ENCODE results near the gene CRCP.

The CRCP gene

DNA sequence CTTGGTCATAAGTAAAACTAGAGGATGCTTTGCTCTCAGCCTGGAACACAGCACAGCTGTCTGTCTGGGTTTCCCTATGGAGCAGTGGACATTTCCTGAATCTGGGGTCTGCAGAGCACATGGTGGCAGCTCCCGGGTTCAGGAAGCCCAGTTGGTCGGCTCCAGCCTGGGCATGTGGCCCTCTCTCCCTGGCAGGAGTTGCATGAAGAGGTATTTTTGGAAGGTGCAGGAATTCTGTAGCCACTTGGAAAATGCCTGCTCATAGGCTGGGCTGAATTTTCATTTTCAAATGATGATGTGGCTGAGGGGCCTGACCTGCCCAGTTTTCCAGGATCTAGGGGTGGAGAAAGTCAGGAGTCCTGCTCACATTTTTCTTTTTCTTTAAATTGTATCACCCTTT is 83.8 kb downstream of the CRCP start:
- DNase-seq: no peak

DNA sequence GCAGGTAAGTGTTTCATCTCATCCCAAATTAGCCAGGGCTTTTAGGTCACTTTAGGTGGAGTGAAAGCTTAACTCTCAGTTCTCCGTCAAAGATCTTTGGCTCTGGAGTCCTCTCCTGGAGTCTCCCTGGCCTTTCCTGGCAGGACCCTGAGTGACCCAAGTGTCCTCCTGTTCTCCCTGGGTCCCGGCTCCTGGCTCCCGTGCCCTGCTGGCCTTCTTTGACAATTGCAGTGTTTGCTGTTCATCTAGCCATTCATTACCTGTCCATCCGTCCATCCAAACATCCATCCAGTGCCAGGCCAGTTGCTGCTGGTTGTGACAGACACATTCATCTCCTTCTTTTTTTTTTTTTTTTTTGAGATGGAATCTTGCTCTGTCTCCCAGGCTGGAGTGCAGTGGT is 84.3 kb downstream of the CRCP start:
- DNase-seq: no peak

DNA sequence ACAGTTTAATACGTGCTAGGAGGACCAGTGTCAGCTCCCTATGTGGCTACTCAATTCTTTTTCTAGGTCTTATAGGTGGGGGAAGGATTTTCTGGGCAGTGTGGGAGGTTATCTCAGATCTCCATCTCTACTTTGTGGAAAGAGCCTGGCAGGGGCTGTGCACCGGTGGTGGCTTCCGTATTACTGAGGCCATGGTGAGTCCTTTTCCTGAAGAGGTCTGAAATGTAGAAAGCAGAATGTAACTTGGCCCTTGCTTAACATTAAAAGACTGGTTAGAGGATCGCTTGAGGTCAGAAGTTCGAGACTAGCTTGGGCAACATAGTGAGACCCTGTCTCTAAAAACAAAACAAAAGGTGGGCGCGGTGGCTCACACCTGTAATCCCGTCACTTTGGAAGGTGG is 87.8 kb downstream of the CRCP start:
- DNase-seq: no peak
